ENCODE data around the gene NOC2L.
"Not testable (repeated sequence)": the region's sequence is repeated elsewhere in the genome, so short reads cannot be mapped to it uniquely, and the experiment has no call there.

The NOC2L gene

GRCh38 chr1:993379-993995 lies 34.4 kb upstream of the NOC2L start:
- no peak for DNase-seq

- DNase-seq: no peak
These were observed 33.3 kb upstream of the NOC2L start for GRCh38 chr1:992362-992761.

DNA sequence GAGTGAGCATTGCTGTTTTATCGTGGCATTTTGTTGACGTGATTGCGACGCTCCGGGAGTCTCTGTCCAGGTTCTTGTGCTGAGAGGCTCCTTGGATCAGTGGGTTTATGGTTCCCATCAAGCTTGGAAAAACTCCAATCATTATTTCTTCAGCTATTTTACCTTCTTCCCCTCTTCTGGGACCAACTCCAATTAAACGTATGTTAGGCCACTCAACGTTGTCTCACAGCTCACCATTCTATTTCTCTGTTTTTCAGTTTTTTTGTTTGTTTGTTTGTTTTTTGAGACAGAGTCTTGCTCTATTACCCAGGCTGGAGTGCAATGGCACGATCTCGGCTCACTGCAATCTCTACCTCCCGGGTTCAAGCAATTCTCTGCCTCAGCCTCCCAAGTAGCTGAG lies 32.8 kb upstream of the NOC2L start:
- no peak for DNase-seq

DNA sequence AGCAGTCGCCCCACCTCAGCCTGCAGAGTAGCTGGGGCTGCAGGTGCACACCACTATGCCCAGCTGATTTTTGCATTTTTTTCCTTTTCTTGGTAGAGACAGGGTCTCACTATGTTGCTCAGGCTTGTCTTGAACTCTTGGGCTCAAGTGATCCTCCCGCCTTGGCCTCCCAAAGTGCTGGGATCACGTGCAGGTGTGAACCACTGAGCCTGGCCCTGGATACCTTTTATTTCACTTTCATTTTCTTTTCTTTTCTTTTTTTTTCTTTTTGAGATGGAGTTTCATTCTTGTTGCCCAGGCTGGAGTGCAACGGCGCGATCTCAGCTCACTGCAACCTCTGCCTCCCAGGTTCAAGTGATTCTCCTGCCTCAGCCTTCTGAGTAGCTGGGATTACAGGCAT lies 32.2 kb upstream of the NOC2L start:
- not testable (repeated sequence) for DNase-seq

- DNase-seq: not testable (repeated sequence)
These were observed 29.0 kb upstream of the NOC2L start for GRCh38 chr1:988061-988460.

DNA sequence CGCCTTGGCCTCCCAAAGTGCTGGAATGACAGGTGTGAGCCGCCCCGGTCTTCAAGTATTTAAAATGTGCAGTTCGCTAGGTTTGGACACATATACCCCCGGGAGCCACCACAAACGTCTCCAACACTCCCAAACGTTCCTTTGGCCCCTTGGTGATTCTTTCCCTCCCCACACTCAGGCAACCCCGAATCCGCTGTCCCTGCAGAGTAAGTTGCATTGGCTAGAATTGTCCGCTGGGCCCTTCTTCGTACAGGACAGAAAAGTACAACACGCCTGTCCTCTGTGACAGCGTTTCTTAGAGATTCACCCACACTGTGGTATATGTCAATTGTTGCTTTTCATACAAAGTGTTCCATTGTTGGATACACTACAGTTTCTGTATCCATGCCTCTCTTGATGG lies 26.1 kb upstream of the NOC2L start:
- DNase-seq: no peak

DNA sequence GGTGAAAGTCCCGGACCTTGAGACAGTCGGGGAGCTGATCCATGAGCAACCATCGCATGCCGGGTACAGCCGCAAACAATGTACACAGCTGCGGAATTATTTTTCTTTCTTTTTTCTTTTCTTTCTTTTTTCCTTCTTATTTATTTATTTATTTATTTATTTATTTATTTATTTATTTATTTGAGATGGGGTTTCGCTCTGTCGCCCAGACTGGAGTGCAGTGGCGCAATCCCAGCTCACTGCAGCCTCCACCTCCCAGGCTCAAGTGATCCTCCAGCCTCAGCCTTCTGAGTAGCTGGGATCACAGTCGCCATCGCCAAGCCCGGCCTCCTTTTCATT lies 25.4 kb upstream of the NOC2L start:
- DNase-seq: no peak

- no peak for DNase-seq
These were observed 24.9 kb upstream of the NOC2L start for GRCh38 chr1:983798-984475.

GRCh38 chr1:982765-983436 lies 23.8 kb upstream of the NOC2L start:
- DNase-seq: no peak

DNA sequence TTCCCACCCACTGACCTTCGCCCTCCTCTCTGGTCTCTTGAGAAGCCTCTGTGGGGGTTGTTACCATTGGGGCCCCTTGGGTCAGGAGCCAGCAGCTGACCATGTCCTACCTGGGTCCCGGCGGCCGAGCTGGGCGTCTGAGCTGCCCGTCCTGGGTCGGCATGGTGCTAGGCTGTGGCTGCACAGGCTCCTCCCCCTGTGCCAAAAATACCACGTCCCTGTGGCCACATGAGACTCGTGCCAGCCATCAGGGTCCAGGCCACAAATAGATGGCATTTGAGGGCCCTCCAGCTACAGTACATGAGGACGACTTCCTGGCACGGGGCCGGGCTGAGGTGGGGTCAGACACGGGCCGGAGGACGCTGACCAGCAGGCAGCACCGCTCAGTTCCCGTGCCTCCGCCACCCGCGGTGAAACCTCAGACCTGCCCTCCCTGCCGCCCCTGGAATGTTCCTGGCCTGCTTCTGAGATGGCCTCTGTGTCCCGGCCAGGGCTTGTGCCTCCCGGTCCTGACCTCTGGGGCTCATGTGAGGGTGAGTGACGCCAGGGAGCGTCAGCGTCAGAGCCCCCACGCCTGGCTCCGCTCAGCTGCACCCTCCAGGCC lies 23.0 kb upstream of the NOC2L start, which contains the start of gene PERM1:
TSS of gene PERM1 (minus strand) at position 139 of the 604 bp plus-strand sequence. CDS start 1,064 bp downstream, outside the sequence.
- DNase-seq: no peak

GRCh38 chr1:981491-981954 lies 22.5 kb upstream of the NOC2L start:
- DNase-seq: no peak

GRCh38 chr1:980602-981395 lies 21.7 kb upstream of the NOC2L start:
- DNase-seq: no peak

GRCh38 chr1:980137-980571 lies 21.1 kb upstream of the NOC2L start:
- no peak for DNase-seq

DNA sequence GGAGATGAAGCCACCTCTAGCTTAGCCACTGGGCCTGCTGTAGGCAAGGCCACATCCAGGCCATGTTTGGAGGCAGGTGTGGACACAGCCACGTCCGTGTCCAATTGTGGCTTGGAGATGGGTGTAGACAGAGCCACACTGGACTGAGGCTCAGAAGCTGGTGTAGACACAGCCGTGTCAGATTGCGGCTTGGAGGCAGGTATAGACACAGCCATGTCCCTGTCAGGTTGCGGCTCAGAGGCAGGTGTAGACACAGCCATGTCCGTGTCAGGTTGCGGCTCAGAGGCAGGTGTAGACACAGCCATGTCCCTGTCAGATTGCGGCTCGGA lies 20.7 kb upstream of the NOC2L start:
- no peak for DNase-seq

DNA sequence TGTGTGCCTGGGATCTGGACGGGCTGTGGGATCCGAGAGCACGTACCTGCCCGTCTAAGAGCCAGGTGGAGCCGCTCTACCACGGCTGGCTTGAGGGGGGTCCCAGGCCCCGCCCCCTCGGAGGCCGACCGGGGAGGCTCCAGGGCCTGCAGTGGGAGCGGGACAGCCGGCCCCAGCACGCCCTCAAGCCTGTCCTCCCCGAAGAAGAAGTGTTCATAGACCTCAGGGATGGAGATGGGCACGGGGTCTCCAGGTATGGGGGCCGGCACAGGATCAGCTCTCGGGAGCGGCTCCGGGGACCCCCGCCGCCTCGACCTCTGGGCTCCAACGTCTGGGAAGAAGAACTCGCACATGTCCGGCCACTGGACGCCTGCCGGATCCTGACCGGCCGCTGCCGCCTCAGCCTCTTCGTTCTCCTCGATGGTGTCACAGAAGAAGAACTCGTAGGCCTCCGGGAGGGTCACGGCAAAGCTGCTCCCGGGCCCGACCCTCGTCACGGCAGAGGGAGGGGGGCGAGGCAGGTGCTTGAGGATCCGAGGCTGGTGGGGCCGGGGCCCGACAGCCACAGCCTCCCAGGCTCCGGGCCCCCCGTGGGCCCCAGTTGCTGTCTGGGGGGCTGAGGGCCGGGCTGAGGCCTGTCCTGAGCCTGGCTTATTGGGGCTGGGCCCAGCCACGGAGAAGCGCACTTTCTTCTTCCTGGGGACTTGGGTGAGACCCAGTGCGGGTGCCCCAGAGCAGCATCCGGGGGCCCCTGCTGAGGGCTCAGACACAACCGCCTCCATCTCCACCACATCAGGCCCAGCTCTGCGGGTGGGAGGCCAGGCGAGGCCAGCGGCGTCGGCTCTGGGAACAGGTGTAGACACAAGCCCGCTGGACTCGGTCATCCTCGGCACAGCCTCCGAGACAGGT lies 20.0 kb upstream of the NOC2L start:
- no peak for DNase-seq

- no peak for DNase-seq
These were observed 19.2 kb upstream of the NOC2L start for GRCh38 chr1:978069-978834.

DNA sequence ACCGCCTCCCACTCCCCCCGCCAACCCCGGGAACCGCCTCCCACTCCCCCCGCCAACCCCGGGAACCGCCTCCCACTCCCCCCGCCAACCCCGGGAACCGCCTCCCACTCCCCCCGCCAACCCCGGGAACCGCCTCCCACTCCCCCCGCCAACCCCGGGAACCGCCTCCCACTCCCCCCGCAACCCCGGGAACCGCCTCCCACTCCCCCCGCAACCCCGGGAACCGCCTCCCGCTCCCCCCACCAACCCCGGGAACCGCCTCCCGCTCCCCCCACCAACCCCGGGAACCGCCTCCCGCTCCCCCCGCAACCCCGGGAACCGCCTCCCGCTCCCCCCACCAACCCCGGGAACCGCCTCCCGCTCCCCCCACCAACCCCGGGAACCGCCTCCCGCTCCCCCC lies 17.7 kb upstream of the NOC2L start:
- DNase-seq: not testable (repeated sequence)

DNA sequence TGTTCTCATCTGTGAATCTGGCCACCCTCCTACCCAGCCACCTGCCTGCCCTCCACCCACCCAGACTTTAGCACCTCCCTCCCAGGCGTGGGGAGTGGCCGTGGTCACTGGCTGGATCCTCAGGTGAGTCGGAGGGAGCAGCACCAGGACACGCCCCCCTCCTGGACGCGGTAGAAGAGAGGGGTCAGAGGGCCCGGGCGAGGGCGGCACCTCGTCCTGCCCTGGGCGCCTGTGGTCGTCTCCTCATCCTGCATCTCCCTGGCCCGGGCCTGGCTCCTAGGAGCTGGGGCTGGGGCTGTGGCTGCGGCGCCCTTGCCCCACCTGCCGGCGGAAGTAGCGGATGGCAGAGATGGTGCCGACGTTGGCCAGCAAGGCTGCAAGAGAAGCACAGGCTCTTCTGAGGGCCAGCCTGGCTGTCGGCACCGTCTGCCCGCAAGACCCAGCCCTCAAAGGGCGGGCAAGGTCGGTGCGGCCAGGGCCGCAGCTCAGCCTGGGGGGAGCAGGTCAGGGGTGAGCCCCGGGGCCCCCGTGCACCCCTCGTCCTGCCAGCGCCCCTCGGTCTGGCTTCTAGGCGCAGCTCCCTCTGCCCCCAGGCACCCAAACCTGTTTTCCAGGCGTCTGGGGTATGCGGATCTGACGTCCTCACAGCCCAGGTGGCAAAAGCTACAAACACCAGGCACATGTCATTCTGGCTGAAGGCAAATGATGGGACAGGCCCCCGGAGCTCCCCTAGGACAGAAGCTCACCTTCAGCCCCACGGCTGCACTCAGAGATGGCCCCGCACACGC lies 17.0 kb upstream of the NOC2L start:
- DNase-seq: peak; percentile 72

DNA sequence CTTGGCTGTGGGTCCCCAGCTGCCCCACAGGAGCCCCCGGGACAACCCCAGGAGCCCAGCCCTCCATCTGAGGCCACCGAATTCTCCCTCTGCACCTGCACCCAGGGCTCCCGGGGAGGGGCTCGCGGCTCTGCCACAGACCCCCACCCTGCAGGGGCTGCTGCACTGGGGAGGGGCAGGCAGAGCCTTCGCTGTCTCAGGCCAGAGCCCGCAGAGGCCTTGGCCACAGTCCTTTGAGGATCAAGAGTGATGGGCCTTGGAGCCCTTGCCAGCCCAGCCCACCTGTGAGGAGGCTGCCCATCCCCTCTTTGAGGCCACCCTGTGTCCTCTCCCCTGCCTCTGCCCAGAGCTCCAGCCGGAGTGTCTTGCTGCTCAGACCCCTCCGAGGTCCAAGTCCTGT lies 16.3 kb upstream of the NOC2L start:
- DNase-seq: no peak

DNA sequence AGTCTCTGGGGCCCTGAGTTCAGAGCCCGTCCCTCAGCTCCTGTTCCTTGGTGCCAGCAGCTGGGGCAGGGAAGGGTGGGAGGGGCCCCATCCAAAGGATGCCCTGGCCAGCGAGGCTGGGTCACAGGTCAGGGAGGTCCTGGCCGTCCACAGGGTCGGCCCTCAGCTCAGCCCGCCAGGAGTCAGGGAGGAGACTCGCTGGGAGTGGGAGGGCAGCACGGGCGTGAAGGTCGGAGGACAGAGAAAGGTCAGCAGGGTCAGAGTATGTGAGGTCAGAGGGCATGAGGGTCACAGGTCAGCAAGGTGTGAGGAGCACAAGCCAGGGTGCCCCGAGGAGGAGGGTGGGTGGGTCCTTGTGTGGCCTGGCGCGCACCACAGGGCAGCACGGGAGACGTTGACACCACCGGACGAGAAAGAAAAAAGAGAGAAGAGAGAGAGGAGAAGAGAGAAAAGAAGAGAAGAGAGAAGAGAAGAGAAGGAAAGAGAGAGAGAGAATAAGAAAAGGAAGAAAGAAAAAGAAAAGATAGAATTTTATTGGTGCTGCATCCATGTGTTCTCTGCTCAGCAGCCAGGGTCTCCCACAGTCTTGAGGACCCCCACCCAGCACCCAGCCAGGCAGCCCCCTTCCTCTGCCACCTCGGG lies 15.8 kb upstream of the NOC2L start:
- DNase-seq: no peak
